HS-5 (cell line): ENCODE data around the gene WDR27.
"Not testable (repeated sequence)": the region's sequence is repeated elsewhere in the genome, so short reads cannot be mapped to it uniquely, and the experiment has no call there.

Experiments
- DNase-seq: peaks from one replicate; pipeline ENCODE4 v3.0.0-alpha.2; 2012; ENCODE audit warnings: low read depth

The WDR27 gene

DNA sequence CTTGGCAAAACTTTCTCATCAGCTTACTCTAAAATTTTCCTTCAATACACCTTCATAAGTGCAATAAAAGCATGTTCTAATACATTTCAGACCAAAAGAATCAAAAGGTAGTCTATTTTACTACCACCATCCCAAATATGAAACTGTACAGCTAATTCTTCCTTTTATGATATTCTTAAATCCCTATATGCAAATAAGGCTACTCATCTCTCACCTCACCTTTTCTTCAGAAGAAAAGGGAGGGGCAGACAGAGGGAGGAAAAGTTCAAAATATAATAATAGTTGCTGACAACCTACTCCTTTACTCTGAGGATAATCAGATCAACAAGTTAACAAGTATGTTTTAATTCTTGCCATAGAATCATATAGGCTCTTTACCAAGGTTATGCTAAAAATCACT is 7.5 kb upstream of the WDR27 start:
- DNase-seq: no peak

GRCh38 chr6:169707772-169708171 is 5.9 kb upstream of the WDR27 start:
- DNase-seq: no peak

GRCh38 chr6:169702840-169703246 is 1.0 kb upstream of the WDR27 start:
- no peak for DNase-seq

DNA sequence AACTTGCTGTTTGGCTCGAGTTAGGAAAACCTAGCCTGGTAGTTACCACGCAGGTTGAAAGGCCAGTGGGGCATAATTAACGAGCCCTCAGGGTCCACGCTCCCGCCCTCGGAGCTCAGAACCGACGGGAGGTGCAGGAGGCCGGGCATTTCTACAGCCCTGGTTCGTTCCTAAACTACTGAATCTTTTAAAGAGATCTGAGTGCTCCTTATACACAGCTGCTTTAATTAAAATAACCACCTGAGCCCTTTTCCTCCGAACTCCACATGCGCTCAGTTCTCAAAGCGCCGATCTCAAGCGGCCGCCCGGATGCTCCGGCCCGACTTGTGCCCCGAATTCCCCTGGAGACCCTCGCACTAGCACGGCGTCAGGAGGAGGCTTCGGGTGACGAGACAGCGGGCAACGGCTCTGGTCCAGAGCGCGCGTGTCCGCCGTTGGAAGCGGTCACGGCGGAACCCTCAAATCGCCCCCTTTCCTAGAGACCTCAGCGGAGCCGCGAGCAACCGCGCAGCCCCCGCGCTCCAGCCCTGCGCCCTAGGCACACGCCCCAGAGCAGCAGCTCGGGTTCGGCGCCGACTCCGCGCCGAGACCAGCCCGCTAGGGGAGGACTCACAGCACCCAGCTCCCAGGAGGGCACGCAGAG is 397 bp downstream of the WDR27 start:
- no peak for DNase-seq

DNA sequence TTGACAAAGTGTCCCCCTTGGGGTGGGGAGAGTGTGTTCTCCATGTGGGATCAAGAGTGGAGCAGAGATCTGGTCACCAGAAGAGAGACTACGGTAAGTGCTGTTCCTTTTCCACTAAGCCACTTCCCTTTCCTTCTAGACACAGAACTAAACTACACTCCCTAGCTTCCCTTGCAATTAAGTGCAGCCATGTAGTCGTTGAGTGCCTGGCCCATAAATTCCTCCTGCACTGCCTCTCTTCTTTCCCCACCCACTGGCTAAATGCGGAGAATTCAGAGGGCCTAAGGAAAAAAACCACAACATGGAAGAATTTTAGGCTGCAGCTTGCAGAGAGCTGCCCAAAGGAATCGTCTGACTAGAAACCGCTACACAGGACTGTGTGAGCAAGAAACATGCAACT is 1.5 kb downstream of the WDR27 start:
- DNase-seq: no peak

GRCh38 chr6:169697115-169697514 is 4.7 kb downstream of the WDR27 start:
- DNase-seq: not testable (repeated sequence)

GRCh38 chr6:169695131-169695530 is 6.7 kb downstream of the WDR27 start:
- DNase-seq: no peak

- DNase-seq: no peak
Measured at GRCh38 chr6:169692516-169692915, 9.3 kb downstream of the WDR27 start.

GRCh38 chr6:169691260-169691659 is 10.6 kb downstream of the WDR27 start:
- DNase-seq: no peak

DNA sequence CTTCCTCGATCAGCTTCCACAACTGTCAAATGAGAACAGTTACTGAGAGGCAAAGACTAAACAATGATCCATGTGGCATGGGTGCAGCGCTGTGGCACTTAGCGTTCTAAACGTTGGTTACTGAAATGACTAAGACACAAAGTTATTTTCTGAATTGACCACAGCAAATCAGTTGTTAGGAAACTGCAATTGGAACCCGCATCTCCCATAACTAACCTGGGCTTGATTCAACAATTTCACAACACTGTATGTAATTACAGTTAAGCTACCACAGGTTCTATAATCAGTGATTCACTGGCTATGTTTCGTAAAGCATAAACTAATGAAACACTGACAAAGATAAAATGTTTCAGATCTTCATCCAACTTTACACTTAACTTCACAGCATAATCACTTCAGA is 12.5 kb downstream of the WDR27 start:
- DNase-seq: peak; percentile 90

DNA sequence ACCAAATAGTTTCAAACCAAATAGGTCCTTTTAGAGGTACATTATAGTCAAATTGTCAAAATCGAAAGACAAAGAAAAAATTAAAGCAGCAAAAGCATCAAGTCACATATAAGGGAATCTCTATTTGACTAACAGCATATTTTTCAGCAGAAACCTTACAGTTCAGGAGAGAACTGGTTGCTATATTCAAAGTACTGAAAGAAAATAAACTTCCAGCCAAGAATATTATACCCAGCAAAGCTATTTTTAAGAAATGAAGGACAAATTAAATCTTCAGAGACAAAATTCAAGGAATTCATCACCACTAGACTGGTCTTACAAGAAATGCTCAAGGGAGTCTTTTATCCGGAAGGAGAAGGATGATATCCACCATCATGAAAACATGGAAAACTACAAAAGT is 16.0 kb downstream of the WDR27 start:
- no peak for DNase-seq

DNA sequence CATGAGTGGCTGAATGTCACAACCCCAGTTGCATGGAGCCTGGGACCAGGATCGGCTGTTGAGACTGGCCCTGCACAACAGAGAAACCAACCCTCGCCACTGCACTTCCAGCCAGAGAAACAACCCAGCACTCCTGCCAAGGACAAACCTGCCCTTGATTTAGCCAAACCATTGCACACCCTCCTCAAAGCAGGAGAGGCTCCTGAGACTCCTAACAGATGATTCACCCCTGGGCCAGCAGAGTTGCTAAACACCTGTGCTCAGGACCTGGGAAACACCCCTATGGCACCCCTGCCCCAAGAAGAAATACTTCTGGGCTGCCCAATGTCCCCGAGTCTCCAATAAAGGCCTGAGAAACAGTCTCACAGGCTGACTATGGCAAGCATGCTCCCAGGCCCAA is 17.8 kb downstream of the WDR27 start:
- no peak for DNase-seq

DNA sequence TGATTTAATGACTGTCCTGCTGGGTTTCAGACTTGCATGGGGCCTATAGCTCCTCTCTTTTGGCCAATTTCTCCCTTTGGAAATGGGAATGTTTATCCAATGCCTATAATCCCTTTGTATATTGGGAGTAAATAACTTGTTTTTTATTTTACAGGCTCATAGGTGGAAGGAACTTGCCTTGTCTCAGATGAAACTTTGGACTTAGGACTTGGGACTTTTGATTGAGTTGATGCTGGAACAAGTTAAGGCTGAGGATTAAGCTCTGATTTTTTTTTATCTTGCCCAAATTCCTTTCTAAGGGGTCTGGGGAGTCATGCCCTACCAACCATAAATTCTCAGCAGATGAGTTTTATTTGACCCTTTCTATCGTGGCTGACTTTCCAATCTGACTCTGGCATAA is 23.5 kb downstream of the WDR27 start:
- DNase-seq: no peak

GRCh38 chr6:169677096-169677495 is 24.7 kb downstream of the WDR27 start:
- DNase-seq: no peak

DNA sequence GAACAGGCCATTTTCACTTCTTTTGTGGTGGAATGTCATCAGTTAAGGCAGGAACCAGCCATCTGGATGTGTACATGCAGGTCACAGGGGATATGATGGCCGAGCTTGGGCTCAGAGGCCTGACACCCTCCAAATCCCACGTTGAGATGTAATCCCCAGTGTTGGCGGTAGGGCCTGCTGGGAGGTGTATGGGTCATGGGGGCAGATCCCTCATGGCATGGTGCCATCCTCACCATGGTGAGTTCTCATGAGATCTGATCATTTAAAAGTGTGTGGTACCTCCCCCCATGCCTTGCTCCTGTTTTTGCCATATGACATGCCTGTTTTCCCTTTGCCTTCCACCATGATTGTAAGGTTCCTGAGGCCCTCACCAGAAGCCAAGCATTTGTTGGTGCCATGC is 26.8 kb downstream of the WDR27 start:
- DNase-seq: no peak

GRCh38 chr6:169671563-169671962 is 30.3 kb downstream of the WDR27 start:
- DNase-seq: no peak

DNA sequence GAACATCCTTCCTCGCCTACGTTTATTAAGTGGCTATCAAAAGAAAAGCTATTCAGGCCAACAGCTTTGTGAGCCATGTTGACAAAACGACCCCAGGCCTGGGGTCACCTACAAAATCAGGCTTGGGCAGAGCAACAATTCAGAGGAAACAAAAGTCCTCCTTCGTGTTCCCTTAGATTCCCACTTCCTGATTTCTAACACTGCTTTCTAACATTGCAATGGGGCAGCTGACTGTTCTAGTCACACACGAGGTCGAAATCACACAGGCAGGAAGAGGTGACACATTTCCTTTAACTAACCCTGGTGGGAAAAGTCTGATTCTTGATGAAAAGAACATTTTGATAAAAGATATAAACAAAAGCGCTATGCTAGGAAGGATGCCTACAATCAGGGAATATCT is 31.9 kb downstream of the WDR27 start:
- no peak for DNase-seq

GRCh38 chr6:169669147-169669546 is 32.7 kb downstream of the WDR27 start:
- DNase-seq: no peak

GRCh38 chr6:169668203-169668847 is 33.5 kb downstream of the WDR27 start:
- DNase-seq: no peak

DNA sequence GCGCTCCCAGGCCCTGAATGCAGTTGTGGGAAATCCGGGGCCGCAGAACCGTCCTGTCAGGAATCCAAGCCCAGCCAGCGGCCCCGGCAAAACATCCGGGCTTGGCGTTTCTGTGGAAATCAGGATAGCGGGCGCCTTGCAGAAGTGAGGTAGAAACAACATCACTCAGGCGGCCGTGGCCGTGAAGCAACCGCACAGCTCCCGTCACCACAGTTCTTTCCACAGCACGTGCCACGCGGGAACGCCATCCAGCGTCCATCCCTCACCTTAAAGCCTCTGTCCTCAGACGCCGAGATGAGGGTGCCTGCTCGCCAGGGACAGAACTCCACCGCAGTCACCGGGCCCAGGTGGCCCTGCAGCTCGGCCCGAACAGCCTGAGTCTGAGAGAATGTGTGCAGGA is 34.1 kb downstream of the WDR27 start:
- DNase-seq: no peak

DNA sequence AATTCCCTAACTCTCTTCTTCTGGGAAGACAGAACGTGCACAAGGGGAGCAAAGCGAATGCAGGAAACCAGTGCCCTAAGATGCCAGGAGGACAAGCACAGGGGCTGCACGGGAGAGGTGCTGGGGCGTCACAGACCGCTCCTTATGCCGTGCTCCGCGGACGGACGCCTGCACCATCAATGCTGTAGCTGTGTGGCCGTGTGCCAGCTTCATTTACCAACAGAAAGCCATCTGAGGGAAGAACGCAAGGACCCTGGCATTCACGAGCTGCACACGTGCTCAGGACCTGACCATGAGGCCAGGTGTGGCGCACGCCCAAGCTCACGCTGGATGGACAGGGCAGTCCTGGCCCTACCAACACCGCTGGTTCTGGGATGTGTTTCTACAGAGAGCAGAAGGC is 35.4 kb downstream of the WDR27 start:
- no peak for DNase-seq

- DNase-seq: no peak
Measured at GRCh38 chr6:169665289-169665688, 36.5 kb downstream of the WDR27 start.

- DNase-seq: no peak
Measured at GRCh38 chr6:169664227-169664626, 37.6 kb downstream of the WDR27 start.

DNA sequence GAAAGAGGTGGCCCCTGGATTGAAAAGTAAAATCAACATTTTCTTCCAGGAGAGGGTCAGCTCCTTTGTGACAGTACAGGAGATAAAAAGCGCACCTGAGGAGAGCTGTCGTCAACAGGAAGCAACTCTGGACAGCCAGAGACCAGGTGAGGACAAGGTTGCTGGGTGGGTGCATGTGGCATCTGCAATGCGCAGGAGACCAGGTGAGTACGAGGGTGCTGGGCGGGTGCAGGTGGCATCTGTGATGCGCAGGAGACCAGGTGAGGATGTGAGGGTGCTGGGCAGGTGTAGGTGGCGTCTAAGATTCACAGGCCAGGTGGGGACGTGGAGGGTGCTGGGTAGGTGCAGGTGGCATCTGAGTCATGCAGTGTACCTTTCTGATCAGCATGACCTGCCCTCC is 38.4 kb downstream of the WDR27 start:
- DNase-seq: no peak
